ENCODE measurements around the gene MSI2.

DNA sequence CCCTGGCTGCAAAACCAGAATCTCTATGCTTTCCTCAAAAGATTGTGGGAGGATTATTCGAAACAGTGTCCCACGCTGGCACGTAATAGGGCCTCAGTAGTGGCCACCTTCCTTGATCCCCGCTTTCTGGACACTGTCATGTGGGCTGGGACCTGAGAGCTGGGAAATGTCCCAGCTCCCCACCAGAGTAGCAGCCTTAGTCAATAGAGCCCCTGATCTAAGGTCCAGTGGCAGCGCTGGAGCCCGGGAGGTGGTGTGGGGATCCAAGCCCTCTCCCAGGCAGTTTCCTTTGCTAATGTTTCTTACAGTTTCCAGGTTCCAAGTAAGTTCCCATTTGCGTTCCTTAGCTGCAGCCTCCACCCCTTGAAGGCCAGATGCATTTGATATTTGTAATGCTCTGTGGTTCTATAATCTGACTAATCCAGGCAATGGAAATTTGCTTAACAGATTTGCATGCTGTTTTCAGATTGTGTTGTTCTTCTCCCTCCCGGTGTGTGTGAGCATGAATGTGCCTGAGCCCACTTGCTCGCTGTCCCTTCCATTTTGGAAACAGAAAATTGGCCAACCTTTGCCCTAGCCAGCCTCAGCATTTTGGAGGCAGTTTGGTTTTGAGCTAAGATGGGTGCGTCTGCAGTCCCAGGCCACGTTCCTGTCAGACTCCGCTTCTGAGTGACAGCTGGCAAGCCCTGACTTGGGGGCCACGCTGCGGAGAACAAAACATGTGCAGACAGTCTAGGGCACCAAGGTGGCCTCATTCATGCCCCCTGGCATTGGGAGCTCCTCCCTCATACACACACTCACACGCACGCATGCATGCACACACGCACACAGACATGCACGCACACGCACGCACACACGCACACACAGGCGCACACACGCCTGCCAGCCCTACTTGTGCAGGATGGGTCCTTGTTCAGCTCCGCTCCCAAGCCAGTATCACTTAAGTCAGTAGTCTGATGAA lies 419.4 kb downstream of the MSI2 start:
- TF ChIP-seq CTCF (IDR thresholded peaks at IDR 0.05): no peak
- no peak for TF ChIP-seq POLR2A (IDR thresholded peaks at IDR 0.05)

Measured in suprapubic skin (tissue), 3 donors.